Adrenal gland (tissue), 5 donors: ENCODE results near the gene AP4E1.

ENCODE experiments used
- CTCF ChIP-seq, 6 experiments: fragments of 450-650 bp in 4 of 6; fragments of 200-600 bp in 2 of 6; sonication (generic) in 1 of 6; IDR thresholded peaks; 1 replicate in 5 of 6; 2 replicates in 1 of 6; pipeline versions ENCODE4 v1.5.1 to v1.8.0; 2016 to 2021; ENCODE audit warnings: antibody characterized with exemption in 6 of 6, mild to moderate bottlenecking in 2 of 6, moderate library complexity in 1 of 6
- POLR2A ChIP-seq, 2 donors: fragments of 450-650 bp; IDR thresholded peaks; one replicate each; pipeline ENCODE4 v1.6.1; 2017; ENCODE audit warnings: antibody characterized with exemption in 2 of 2, mild to moderate bottlenecking in 2 of 2, moderate library complexity in 1 of 2
- donor health status: DM: no; HTN: no; CAD: no.

GRCh38 chr15:51023499-51023898, 115.0 kb downstream of the AP4E1 start:
- TF ChIP-seq CTCF (IDR thresholded peaks at IDR 0.05): no peak
- TF ChIP-seq POLR2A (IDR thresholded peaks at IDR 0.05): no peak
